GM12878 (cell line): ENCODE results near the gene TMEM18. TPM values are rescaled to one million over a fixed set of nuclear protein-coding genes. Genes with fewer than 3 reads are reported as not detected.

Experiments
- ATAC-seq: fragments of 200-7000 bp; cut with Tn5 transposase; 3 replicates; pipeline ENCODE4 v1.9.1; 2020; ENCODE audit warnings: mild to moderate bottlenecking, moderate library complexity
- BruUV-seq: library from RNA; stranded (reverse); fragments of 400-500 nt; replicated peaks from 2 replicates; lab custom pipeline; 2021; lab: Mats Ljungman, UMichigan
- CTCF ChIA-PET: fragments of 300-600 bp; sonication (Branson Sonifier 250); formaldehyde crosslinking; extraction: SDS; loops from one replicate; lab custom pipeline; 2021; ENCODE audit warnings: inconsistent platforms; lab: Yijun Ruan, JAX
- POLR2A ChIA-PET: fragments of 350-600 bp; formaldehyde crosslinking; extraction: SDS; loops from one replicate; lab custom pipeline; 2021; ENCODE audit warnings: inconsistent platforms; lab: Charles Lee
- RAD21 ChIA-PET: fragments of 300-600 bp; sonication (Branson Sonifier 250); formaldehyde crosslinking; loops from one replicate; lab custom pipeline; 2023; ENCODE audit warnings: antibody characterized with exemption; ENCODE audit not compliant: unreplicated experiment; lab: Charles Lee
- SMC1A ChIA-PET: fragments of 300-600 bp; sonication (Branson Sonifier 250); formaldehyde crosslinking; loops from one replicate; lab custom pipeline; 2023; ENCODE audit not compliant: unreplicated experiment, uncharacterized antibody; lab: Charles Lee
- DNase-seq: peaks from one replicate; pipeline ENCODE4 v3.0.0-alpha.2; 2011; ENCODE audit warnings: low read depth, low spot score
- FAIRE-seq: peaks from 3 replicates; lab custom pipeline; 2011; peaks lifted over from hg19 to GRCh38; lab: Jason Lieb, UNC
- H2AFZ ChIP-seq: 2 replicates; pipeline ENCODE4 v1.6.0; 2011; ENCODE audit warnings: low read depth, low read length, control low read depth; ENCODE audit not compliant: control insufficient read depth
- H3K27ac ChIP-seq: 2 replicates; pipeline ENCODE4 v1.5.1; 2011; ENCODE audit warnings: control low read depth; ENCODE audit not compliant: control insufficient read depth, insufficient read depth
- H3K27me3 ChIP-seq, 2 experiments: replicated peaks in 1 of 2; 2 replicates each; pipeline versions ENCODE4 v1.6.0 to v1.6.1; 2011; ENCODE audit warnings: low read length in 1 of 2; ENCODE audit not compliant: control insufficient read depth in 2 of 2, insufficient read depth in 2 of 2
- H3K36me3 ChIP-seq, 2 experiments: 2 replicates each; pipeline ENCODE4 v1.5.1; 2011; ENCODE audit warnings: low read length in 1 of 2; ENCODE audit not compliant: control insufficient read depth in 2 of 2, insufficient read depth in 2 of 2
- H3K4me1 ChIP-seq: 2 replicates; pipeline ENCODE4 v1.6.1; 2011; ENCODE audit warnings: mild to moderate bottlenecking, low read length, moderate library complexity, mixed read lengths; ENCODE audit not compliant: control insufficient read depth, insufficient read depth
- H3K4me2 ChIP-seq: 2 replicates; pipeline ENCODE4 v1.6.0; 2011; ENCODE audit warnings: control low read depth; ENCODE audit not compliant: control insufficient read depth, insufficient read depth
- H3K4me3 ChIP-seq: fragments of 200-600 bp; sonication (generic); 2 replicates; pipeline ENCODE4 v1.5.1; 2016
- H3K79me2 ChIP-seq: 2 replicates; pipeline ENCODE4 v1.6.0; 2011; ENCODE audit warnings: low read length; ENCODE audit not compliant: control insufficient read depth, insufficient read depth
- H3K9ac ChIP-seq: 2 replicates; pipeline ENCODE4 v1.8.0; 2011; ENCODE audit warnings: low read length, control low read depth, mixed read lengths; ENCODE audit not compliant: control insufficient read depth, insufficient read depth
- H3K9me3 ChIP-seq: replicated peaks from 3 replicates; pipeline ENCODE4 v1.5.1; 2011; ENCODE audit warnings: mild to moderate bottlenecking, low read length; ENCODE audit not compliant: control insufficient read depth, insufficient read depth
- H4K20me1 ChIP-seq: 2 replicates; pipeline ENCODE4 v1.6.0; 2011; ENCODE audit not compliant: control insufficient read depth, insufficient read depth
- BCL11A ChIP-seq: IDR thresholded peaks from 2 replicates; pipeline ENCODE4 v1.6.1; 2011; ENCODE audit warnings: low read depth, low read length
- E2F8 ChIP-seq: fragments of 450-650 bp; IDR thresholded peaks from 2 replicates; pipeline ENCODE4 v1.6.1; 2018; ENCODE audit warnings: mild to moderate bottlenecking, low read depth, moderate library complexity; ENCODE audit not compliant: partially characterized antibody
- EGR1 ChIP-seq, 2 experiments: IDR thresholded peaks; 1 replicate in 1 of 2; 2 replicates in 1 of 2; pipeline ENCODE4 v1.6.1; 2011 to 2012; ENCODE audit warnings: low read depth in 2 of 2, low read length in 2 of 2, borderline replicate concordance in 1 of 2, mild to moderate bottlenecking in 1 of 2, moderate library complexity in 1 of 2
- IRF4 ChIP-seq: IDR thresholded peaks from 2 replicates; pipeline ENCODE4 v1.6.1; 2011; ENCODE audit warnings: low read depth, low read length
- JUNB ChIP-seq: IDR thresholded peaks from 2 replicates; pipeline ENCODE4 v1.6.1; 2016; ENCODE audit warnings: antibody characterized with exemption, mild to moderate bottlenecking
- JUND ChIP-seq: IDR thresholded peaks from 2 replicates; pipeline ENCODE4 v1.6.1; 2012; ENCODE audit warnings: low read depth, mild to moderate bottlenecking, low read length, improper control_type of control experiment, moderate library complexity
- MAX ChIP-seq: IDR thresholded peaks from 2 replicates; pipeline ENCODE4 v1.6.1; 2012; ENCODE audit warnings: low read depth, low read length, improper control_type of control experiment
- NR2F1 ChIP-seq: fragments of 450-650 bp; conservative IDR thresholded peaks from 2 replicates; pipeline ENCODE4 v1.6.1; 2017; ENCODE audit warnings: mild to moderate bottlenecking
- RFX5 ChIP-seq: IDR thresholded peaks from 2 replicates; pipeline ENCODE4 v1.6.1; 2011; ENCODE audit warnings: low read depth, low read length, improper control_type of control experiment
- SIX5 ChIP-seq: IDR thresholded peaks from 2 replicates; pipeline ENCODE4 v1.6.1; 2011; ENCODE audit warnings: mild to moderate bottlenecking, low read depth, low read length, moderate library complexity; ENCODE audit not compliant: severe bottlenecking
- WGBS: methylation state at CpG from one replicate; pipeline ENCODE4 v1.1.6; 2016; ENCODE audit warnings: low lambda C conversion rate; ENCODE audit not compliant: insufficient replicate concordance, insufficient coverage; ENCODE audit errors: missing lambda C conversion rate; 5-methylcytosine and 5-hydroxymethylcytosine counted together
- in situ Hi-C: fragments of 300-500 bp; cut with MboI; formaldehyde crosslinking; loops from 9 replicates; pipeline ENCODE4 v1.14.3; 2018; ENCODE audit warnings: mixed read lengths
- intact Hi-C: fragments of 100-400 bp; cut with micrococcal nuclease; formaldehyde crosslinking; loops from one replicate; pipeline ENCODE4 v1.14.2; 2022; ENCODE audit not compliant: unreplicated experiment
- polyA plus RNA-seq, 11 experiments: library from polyadenylated mRNA; depleted of rRNA in 4 of 11; unstranded in 6 of 11; stranded (reverse) in 5 of 11; fragments of >200 nt; fragmentation: Nextera tagmentation in 4 of 11; fragmentation: Illumina TruSeq in 1 of 11; extraction: Ambion mirVana in 4 of 11; extraction: Trizol in 1 of 11; gene quantifications; 1 replicate in 1 of 11; 2 replicates in 10 of 11; pipeline versions ENCODE4 v1.2.1 to v1.2.3, GENCODE V29; 2011 to 2016; ENCODE audit warnings: inconsistent platforms in 2 of 11, missing spikeins in 2 of 11, low read depth in 1 of 11
- total RNA-seq, 4 experiments: library from RNA; depleted of rRNA in 3 of 4; stranded (reverse); fragments of >200 nt in 3 of 4; fragmentation: Illumina TruSeq in 1 of 4; extraction: Trizol in 1 of 4; gene quantifications; 2 replicates each; pipeline versions ENCODE4 v1.2.1 to v1.2.3, GENCODE V29; 2013 to 2021

TMEM18 gene
- total and polyA plus RNA-seq, 10 of the 15 experiments (the other 5 are each of a cell fraction or from before 2014, with no cell fraction given), result 11.2 to 56.3 (median 26.0) TPM

DNA sequence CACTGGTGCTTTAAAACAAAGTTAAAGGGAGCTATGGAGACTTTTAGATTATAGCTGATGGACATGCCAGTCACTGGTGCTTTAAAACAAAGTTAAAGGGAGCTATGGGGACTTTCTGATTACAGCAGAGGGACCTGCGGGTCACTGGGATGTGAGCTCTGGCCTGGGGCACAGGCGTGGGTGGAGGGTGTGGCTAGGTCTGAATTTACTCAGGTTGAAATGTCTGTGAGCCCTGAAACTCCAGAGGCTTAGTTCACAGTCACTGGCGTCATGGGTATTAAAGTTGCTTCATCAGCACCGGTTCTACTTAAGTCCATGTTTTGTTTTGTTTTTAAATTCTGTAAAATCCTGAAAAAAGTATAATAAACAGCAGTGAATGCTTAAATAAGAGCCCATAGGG is 49.0 kb upstream of the TMEM18 start:
- Histone ChIP-seq H3K4me3 (peak overlapping the region; percentile 1; the same call in 1 of the 2 replicates), H3K4me1 (peaks cover 13% of the 10 kb centered on the region), H3K9me3 (no peaks in the 10 kb centered on the region), H3K36me3 (no peaks in the 10 kb centered on the region), H3K4me2 (peak overlapping the region; percentile 85), H3K79me2 (no peaks in the 10 kb centered on the region), H2AFZ (no peak overlapping the region), H3K9ac (no peak overlapping the region), H3K27ac (peak overlapping the region; percentile 53), H4K20me1 (no peaks in the 10 kb centered on the region), H3K27me3 (no peaks in the 10 kb centered on the region)
- POLR2A ChIA-PET, result interaction anchor here (0.6 kb wide), 1 partner anchor 664 kb away, joined by 3 read pairs; no protein-coding TSS in a partner anchor
- BruUV-seq, result no TSS peak
- WGBS, result 2% methylated on average over 4 of the region's 4 CpGs
- SMC1A ChIA-PET, result interaction anchor here (0.9 to 2.8 kb wide), 5 partner anchors 9 to 21 kb away, joined by 3 to 26 read pairs (median 4); no protein-coding TSS in a partner anchor
- FAIRE-seq (no peak), ATAC-seq (peak; percentile 92), DNase-seq (peak; percentile 41)
- intact Hi-C loops, result no loop called here
- in situ Hi-C loops, result no loop called here
- TF ChIP-seq SIX5 (no peak), NR2F1 (peak; percentile 41; the same call in 1 of the 2 replicates), EGR1 (IDR thresholded peaks at IDR 0.05; ENCODE audit: borderline replicate concordance in 1 of 2, low read depth in 2 of 2, low read length in 2 of 2) (peak in 1 of 2 experiments; percentile 84; a peak in 2 of 3 replicates), MAX (no peak), BCL11A (no peak), IRF4 (0 out of 2 replicates have a peak, but pooled peaks have one; percentile 32), JUND (no peak), RFX5 (no peak), JUNB (peak; percentile 27), E2F8 (no peak)
- RAD21 ChIA-PET, result interaction anchor here (0.9 to 3.3 kb wide), 2 partner anchors 11 to 20 kb away, joined by 3 to 20 read pairs; no protein-coding TSS in a partner anchor
- CTCF ChIA-PET, result interaction anchor here (0.7 to 4.1 kb wide), 3 partner anchors 9 to 13 kb away, joined by 3 to 32 read pairs (median 8); no protein-coding TSS in a partner anchor
